Activated CD8-positive, alpha-beta memory T cell treated with anti-CD3 and anti-CD28 coated beads, Interleukin-2, amount 50 U/mL, for 24 hours (primary cell): Measurements from ENCODE around the gene SOBP.

Experiments used
- DNase-seq: peaks from one replicate; pipeline ENCODE4 v3.0.0-alpha.2; 2020; ENCODE audit errors: extremely low read depth

Gene SOBP

GRCh38 chr6:107689951-107690642 is 200.2 kb downstream of the SOBP start:
- DNase-seq: no peak

- DNase-seq: no peak
These were observed 200.7 kb downstream of the SOBP start for GRCh38 chr6:107690643-107691061.

- DNase-seq: no peak
These were observed 201.3 kb downstream of the SOBP start for GRCh38 chr6:107691062-107691751.

- DNase-seq: no peak
These were observed 202.4 kb downstream of the SOBP start for GRCh38 chr6:107692351-107692750.

- DNase-seq: no peak
These were observed 205.3 kb downstream of the SOBP start for GRCh38 chr6:107695061-107695720.

- no peak for DNase-seq
These were observed 207.8 kb downstream of the SOBP start for GRCh38 chr6:107697682-107698081.

GRCh38 chr6:107698146-107698545 is 208.2 kb downstream of the SOBP start:
- DNase-seq: no peak

GRCh38 chr6:107699254-107699653 is 209.3 kb downstream of the SOBP start:
- no peak for DNase-seq

GRCh38 chr6:107699697-107700325 is 209.9 kb downstream of the SOBP start:
- DNase-seq: no peak

- DNase-seq: no peak
These were observed 213.7 kb downstream of the SOBP start for GRCh38 chr6:107703606-107704005.

GRCh38 chr6:107704347-107705013 is 214.6 kb downstream of the SOBP start:
- DNase-seq: no peak

- no peak for DNase-seq
These were observed 216.7 kb downstream of the SOBP start for GRCh38 chr6:107706516-107707115.

- no peak for DNase-seq
These were observed 217.7 kb downstream of the SOBP start for GRCh38 chr6:107707346-107708275.

- no peak for DNase-seq
These were observed 218.5 kb downstream of the SOBP start for GRCh38 chr6:107708435-107708834.

GRCh38 chr6:107709341-107709740 is 219.4 kb downstream of the SOBP start:
- DNase-seq: no peak
